HG02610 (cell line): ENCODE results near the gene FAM131B.

Experiments
- ATAC-seq: cut with Tn5 transposase; IDR thresholded peaks from one replicate; pipeline ENCODE4 v1.9.1; 2021; ENCODE audit warnings: mild to moderate bottlenecking, moderate library complexity; ENCODE audit not compliant: unreplicated experiment

FAM131B gene

GRCh38 chr7:143360788-143361551 lies 1.5 kb downstream of the FAM131B start:
- ATAC-seq: no peak

- no peak for ATAC-seq
Observed at GRCh38 chr7:143359771-143360353, 2.7 kb downstream of the FAM131B start.

- no peak for ATAC-seq
Observed at GRCh38 chr7:143358626-143359025, 3.9 kb downstream of the FAM131B start.

- ATAC-seq: no peak
Observed at GRCh38 chr7:143356414-143357050, 6.0 kb downstream of the FAM131B start.

GRCh38 chr7:143355450-143356385 lies 6.8 kb downstream of the FAM131B start:
- no peak for ATAC-seq

GRCh38 chr7:143354965-143355364 lies 7.5 kb downstream of the FAM131B start:
- ATAC-seq: no peak

GRCh38 chr7:143354376-143354775 lies 8.1 kb downstream of the FAM131B start:
- ATAC-seq: no peak

- ATAC-seq: no peak
Observed at GRCh38 chr7:143352531-143353002, 9.9 kb downstream of the FAM131B start.

GRCh38 chr7:143351574-143351973 lies 10.9 kb downstream of the FAM131B start:
- ATAC-seq: no peak

- ATAC-seq: no peak
Observed at GRCh38 chr7:143351060-143351459, 11.5 kb downstream of the FAM131B start.

GRCh38 chr7:143347950-143348349 lies 14.6 kb downstream of the FAM131B start:
- no peak for ATAC-seq

- ATAC-seq: no peak
Observed at GRCh38 chr7:143346018-143346417, 16.5 kb downstream of the FAM131B start.

- ATAC-seq: peak; percentile 75
Observed at GRCh38 chr7:143345428-143345900, 17.0 kb downstream of the FAM131B start.

GRCh38 chr7:143343596-143343995 lies 18.9 kb downstream of the FAM131B start:
- ATAC-seq: no peak

GRCh38 chr7:143341842-143342241 lies 20.7 kb downstream of the FAM131B start:
- no peak for ATAC-seq

GRCh38 chr7:143337216-143337615 lies 25.3 kb downstream of the FAM131B start:
- ATAC-seq: no peak

- no peak for ATAC-seq
Observed at GRCh38 chr7:143334244-143334643, 28.3 kb downstream of the FAM131B start.

GRCh38 chr7:143331179-143331801 lies 31.2 kb downstream of the FAM131B start:
- no peak for ATAC-seq

GRCh38 chr7:143329471-143330170 lies 32.9 kb downstream of the FAM131B start:
- ATAC-seq: no peak

- ATAC-seq: no peak
Observed at GRCh38 chr7:143327903-143328302, 34.6 kb downstream of the FAM131B start.
